ENCODE data around the gene RNF32.

RNF32 gene

DNA sequence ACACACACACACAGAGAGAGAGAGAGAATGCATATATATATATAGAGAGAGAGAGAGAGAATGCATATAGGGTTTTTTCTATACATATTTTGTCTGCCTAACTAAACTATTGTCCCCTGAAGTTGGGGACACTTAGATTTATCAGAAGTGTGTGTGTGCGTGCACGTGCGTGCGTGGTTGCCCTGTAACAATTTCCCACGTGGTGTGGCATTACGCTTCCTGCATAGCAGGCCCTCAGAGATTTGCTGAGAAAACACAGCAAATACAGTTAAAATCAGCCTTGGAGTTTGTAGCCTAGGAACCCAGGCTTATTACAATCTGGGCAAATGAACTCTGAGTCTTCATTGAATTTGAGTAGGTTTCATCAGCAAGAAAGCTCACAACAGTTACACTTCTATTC lies 14.7 kb downstream of the RNF32 start:
- H3K4me3 ChIP-seq (IDR thresholded peaks at IDR 0.05; ENCODE audit: insufficient read depth, low read depth, low read length): no peak overlapping the region
- no peak overlapping the region for H3K27ac ChIP-seq
- H3K9ac ChIP-seq: no peak overlapping the region
- no peak overlapping the region for H2AFZ ChIP-seq (ENCODE audit: low read depth)
- no peaks in the 10 kb centered on the region for H4K20me1 ChIP-seq (ENCODE audit: insufficient read depth)
- H3K4me2 ChIP-seq: no peak overlapping the region
- no peaks in the 10 kb centered on the region for H3K27me3 ChIP-seq (ENCODE audit: insufficient read depth, low read depth)
- TF ChIP-seq, protein P1, sequence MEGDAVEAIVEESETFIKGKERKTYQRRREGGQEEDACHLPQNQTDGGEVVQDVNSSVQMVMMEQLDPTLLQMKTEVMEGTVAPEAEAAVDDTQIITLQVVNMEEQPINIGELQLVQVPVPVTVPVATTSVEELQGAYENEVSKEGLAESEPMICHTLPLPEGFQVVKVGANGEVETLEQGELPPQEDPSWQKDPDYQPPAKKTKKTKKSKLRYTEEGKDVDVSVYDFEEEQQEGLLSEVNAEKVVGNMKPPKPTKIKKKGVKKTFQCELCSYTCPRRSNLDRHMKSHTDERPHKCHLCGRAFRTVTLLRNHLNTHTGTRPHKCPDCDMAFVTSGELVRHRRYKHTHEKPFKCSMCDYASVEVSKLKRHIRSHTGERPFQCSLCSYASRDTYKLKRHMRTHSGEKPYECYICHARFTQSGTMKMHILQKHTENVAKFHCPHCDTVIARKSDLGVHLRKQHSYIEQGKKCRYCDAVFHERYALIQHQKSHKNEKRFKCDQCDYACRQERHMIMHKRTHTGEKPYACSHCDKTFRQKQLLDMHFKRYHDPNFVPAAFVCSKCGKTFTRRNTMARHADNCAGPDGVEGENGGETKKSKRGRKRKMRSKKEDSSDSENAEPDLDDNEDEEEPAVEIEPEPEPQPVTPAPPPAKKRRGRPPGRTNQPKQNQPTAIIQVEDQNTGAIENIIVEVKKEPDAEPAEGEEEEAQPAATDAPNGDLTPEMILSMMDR (conservative IDR thresholded peaks at IDR 0.05; ENCODE audit: low read depth, low read length): no peak
- H3K36me3 ChIP-seq (ENCODE audit: insufficient read depth): no peaks in the 10 kb centered on the region
- H3K79me2 ChIP-seq (ENCODE audit: insufficient read depth, low read depth): no peaks in the 10 kb centered on the region
- peaks cover 18% of the 10 kb centered on the region for H3K4me1 ChIP-seq (ENCODE audit: low read depth, poor library complexity, severe bottlenecking)

- Histone ChIP-seq H2AFZ (ENCODE audit: low read depth) (no peak overlapping the region), H4K20me1 (ENCODE audit: insufficient read depth) (no peaks in the 10 kb centered on the region), H3K27ac (no peak overlapping the region), H3K27me3 (ENCODE audit: insufficient read depth, low read depth) (no peaks in the 10 kb centered on the region), H3K36me3 (ENCODE audit: insufficient read depth) (no peaks in the 10 kb centered on the region), H3K9ac (no peak overlapping the region), H3K4me3 (IDR thresholded peaks at IDR 0.05; ENCODE audit: insufficient read depth, low read depth, low read length) (no peak overlapping the region), H3K4me1 (ENCODE audit: low read depth, poor library complexity, severe bottlenecking) (peaks cover 18% of the 10 kb centered on the region), H3K79me2 (ENCODE audit: insufficient read depth, low read depth) (no peaks in the 10 kb centered on the region), H3K4me2 (no peak overlapping the region)
- TF ChIP-seq, protein P1 (conservative IDR thresholded peaks at IDR 0.05; ENCODE audit: low read depth, low read length): no peak
Observed at GRCh38 chr7:156655983-156656382, 15.4 kb downstream of the RNF32 start.

DNA sequence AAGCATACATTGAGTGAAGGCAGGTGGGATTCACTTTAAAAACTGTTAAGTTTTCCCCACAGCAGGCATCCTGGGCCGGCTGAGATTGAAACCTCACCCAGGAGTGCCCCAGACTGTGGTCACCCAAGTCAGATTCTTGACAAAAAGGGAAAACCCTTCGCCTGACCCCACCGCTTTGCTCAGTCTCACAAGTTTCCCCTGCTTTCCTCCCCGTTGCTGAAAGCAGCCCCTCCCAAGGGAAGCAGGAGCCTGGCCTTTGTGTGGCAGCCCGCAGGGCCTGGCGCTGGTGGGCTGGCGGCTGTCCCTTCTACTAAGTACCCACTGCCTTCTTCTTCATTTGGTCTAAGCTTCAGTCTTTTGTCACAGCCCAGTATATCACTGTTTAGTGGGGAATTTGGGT lies 16.0 kb downstream of the RNF32 start:
- Histone ChIP-seq H3K27me3 (ENCODE audit: insufficient read depth, low read depth) (no peaks in the 10 kb centered on the region), H3K27ac (no peak overlapping the region), H3K4me1 (ENCODE audit: low read depth, poor library complexity, severe bottlenecking) (peaks cover 18% of the 10 kb centered on the region), H3K79me2 (ENCODE audit: insufficient read depth, low read depth) (no peaks in the 10 kb centered on the region), H3K9ac (no peak overlapping the region), H4K20me1 (ENCODE audit: insufficient read depth) (no peaks in the 10 kb centered on the region), H3K36me3 (ENCODE audit: insufficient read depth) (no peaks in the 10 kb centered on the region), H2AFZ (ENCODE audit: low read depth) (no peak overlapping the region), H3K4me3 (IDR thresholded peaks at IDR 0.05; ENCODE audit: insufficient read depth, low read depth, low read length) (no peak overlapping the region), H3K4me2 (no peak overlapping the region)
- TF ChIP-seq, protein P1 (conservative IDR thresholded peaks at IDR 0.05; ENCODE audit: low read depth, low read length): no peak

DNA sequence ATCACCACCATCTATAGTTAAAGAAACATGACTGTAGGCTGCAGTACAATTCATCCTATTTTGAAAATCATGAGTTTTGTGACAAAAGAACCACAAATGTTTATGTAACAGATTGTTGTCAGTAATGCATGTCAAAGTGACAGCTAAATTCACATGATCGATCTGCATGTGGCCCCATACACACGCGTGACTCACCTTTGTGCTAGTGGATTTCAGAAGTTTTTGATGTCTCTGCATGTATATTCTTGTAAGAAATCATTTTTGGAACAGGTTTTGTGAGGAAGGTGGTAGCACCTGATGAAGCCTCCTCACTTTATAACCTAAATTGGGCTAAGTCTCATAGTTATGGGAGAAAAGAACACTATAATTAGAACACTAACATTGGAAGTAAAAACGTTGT lies 17.1 kb downstream of the RNF32 start:
- TF ChIP-seq, protein P1 (conservative IDR thresholded peaks at IDR 0.05; ENCODE audit: low read depth, low read length): no peak
- no peaks in the 10 kb centered on the region for H3K79me2 ChIP-seq (ENCODE audit: insufficient read depth, low read depth)
- no peak overlapping the region for H3K27ac ChIP-seq
- no peak overlapping the region for H3K4me2 ChIP-seq
- no peaks in the 10 kb centered on the region for H3K36me3 ChIP-seq (ENCODE audit: insufficient read depth)
- no peak overlapping the region for H3K9ac ChIP-seq
- peaks cover 18% of the 10 kb centered on the region for H3K4me1 ChIP-seq (ENCODE audit: low read depth, poor library complexity, severe bottlenecking)
- no peak overlapping the region for H2AFZ ChIP-seq (ENCODE audit: low read depth)
- H4K20me1 ChIP-seq (ENCODE audit: insufficient read depth): no peaks in the 10 kb centered on the region
- no peaks in the 10 kb centered on the region for H3K27me3 ChIP-seq (ENCODE audit: insufficient read depth, low read depth)
- H3K4me3 ChIP-seq (IDR thresholded peaks at IDR 0.05; ENCODE audit: insufficient read depth, low read depth, low read length): no peak overlapping the region

All from KMS-11 (cell line).